GM12872 (cell line): Measurements from ENCODE around the gene LRMDA.

Source experiments
- TF ChIP-seq, protein P1 (sequence below): IDR thresholded peaks from 3 replicates; pipeline ENCODE4 v1.5.1; 2011; ENCODE audit warnings: low read depth, mild to moderate bottlenecking, low read length, moderate library complexity; ENCODE audit not compliant: insufficient read depth

LRMDA gene

GRCh38 chr10:76416642-76417041 is 985.2 kb downstream of the LRMDA start:
- TF ChIP-seq, protein P1, sequence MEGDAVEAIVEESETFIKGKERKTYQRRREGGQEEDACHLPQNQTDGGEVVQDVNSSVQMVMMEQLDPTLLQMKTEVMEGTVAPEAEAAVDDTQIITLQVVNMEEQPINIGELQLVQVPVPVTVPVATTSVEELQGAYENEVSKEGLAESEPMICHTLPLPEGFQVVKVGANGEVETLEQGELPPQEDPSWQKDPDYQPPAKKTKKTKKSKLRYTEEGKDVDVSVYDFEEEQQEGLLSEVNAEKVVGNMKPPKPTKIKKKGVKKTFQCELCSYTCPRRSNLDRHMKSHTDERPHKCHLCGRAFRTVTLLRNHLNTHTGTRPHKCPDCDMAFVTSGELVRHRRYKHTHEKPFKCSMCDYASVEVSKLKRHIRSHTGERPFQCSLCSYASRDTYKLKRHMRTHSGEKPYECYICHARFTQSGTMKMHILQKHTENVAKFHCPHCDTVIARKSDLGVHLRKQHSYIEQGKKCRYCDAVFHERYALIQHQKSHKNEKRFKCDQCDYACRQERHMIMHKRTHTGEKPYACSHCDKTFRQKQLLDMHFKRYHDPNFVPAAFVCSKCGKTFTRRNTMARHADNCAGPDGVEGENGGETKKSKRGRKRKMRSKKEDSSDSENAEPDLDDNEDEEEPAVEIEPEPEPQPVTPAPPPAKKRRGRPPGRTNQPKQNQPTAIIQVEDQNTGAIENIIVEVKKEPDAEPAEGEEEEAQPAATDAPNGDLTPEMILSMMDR: no peak

DNA sequence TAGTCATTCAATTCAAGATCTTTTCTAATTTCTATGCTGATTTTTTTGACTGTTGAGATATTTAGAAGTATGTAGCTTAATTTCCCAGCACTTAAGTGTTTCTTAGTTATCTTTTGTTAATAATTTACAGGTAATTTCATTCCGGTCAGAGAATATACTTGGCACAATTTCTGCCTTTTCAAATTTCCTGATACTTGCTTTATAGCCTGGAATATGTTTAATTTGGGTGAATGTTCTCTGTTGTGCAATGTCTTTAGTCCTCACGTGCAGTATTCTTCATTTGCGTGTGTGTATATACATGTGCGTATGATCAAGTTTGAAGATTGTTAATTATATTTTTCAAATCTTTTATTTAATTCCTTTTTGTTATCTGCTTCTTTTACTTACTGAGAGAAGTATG is 989.3 kb downstream of the LRMDA start:
- TF ChIP-seq, protein P1: no peak

DNA sequence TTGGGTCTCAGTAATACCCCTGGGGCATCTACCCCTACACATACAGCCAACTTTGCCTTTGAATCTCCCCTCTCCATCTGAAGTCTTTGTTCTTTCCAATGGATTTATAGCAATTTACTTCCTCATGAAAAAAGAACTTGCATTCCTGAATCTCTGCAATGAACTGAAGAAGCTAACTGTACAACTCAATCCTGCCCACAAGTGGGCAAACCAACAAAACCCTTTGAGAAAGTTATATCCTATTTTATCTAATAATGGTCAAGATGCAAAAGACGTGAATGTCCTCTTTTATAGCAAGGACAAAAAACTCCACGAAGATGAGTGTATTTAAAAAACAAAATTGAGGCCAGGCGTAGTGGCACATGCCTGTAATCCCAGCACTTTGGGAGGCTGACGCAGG is 991.3 kb downstream of the LRMDA start:
- TF ChIP-seq, protein P1: no peak

- TF ChIP-seq, protein P1: no peak
Observed at GRCh38 chr10:76428551-76429367, 997.3 kb downstream of the LRMDA start.

- TF ChIP-seq, protein P1: no peak
Observed at GRCh38 chr10:76429368-76430060, 998.1 kb downstream of the LRMDA start.

DNA sequence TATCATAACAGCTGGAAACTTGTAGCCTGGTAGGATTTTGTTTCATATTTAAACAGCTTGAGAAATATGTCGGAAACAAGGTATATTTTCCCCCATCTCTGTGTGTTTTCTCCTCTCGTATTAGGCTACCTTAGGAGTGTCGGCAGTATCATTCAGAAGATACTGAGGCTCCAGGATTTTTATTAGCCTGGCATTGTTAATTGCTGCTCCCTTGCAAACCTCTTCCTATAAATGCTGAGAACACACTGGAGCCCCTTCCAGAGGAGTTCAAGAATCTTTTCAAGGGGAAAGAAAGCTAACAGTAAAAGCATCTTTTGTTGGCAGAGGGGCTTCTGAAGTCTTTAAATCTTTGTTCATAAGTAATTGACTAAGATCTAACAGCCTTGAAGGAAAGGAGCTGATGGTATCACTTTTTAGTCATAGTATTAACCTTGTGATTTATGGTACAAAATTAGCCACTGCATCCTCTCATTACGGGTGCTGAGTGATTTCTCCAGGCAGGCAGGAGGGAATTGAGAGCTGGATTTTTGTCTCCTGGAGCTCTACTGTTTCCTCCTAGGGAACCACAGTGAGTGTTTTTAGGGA is 998.7 kb downstream of the LRMDA start:
- TF ChIP-seq, protein P1: no peak
